MM.1S (cell line): Measurements from ENCODE around the gene PLCD4.
A peak's percentile ranks its signal among the peaks of the same experiment; 100 is the strongest.

ENCODE experiments used
- DNase-seq: peaks from one replicate; pipeline ENCODE4 v3.0.0-alpha.2; 2015
- H2AFZ ChIP-seq: fragments of 300-600 bp; sonication (generic); 2 replicates; pipeline ENCODE4 v1.6.0; 2016; ENCODE audit warnings: antibody characterized with exemption, low read length
- H3F3A ChIP-seq: fragments of 300-600 bp; sonication (generic); 2 replicates; pipeline ENCODE4 v1.6.1; 2016; ENCODE audit warnings: mild to moderate bottlenecking, antibody characterized with exemption, low read length, moderate library complexity, mixed read lengths; ENCODE audit not compliant: insufficient read depth
- H3K27ac ChIP-seq: fragments of 300-600 bp; sonication (generic); 2 replicates; pipeline ENCODE4 v1.5.1; 2016; ENCODE audit warnings: mild to moderate bottlenecking, low read length
- H3K27me3 ChIP-seq: fragments of 300-600 bp; sonication (generic); replicated peaks from 2 replicates; pipeline ENCODE4 v1.6.0; 2016; ENCODE audit warnings: low read length; ENCODE audit not compliant: insufficient read depth
- H3K36me3 ChIP-seq: fragments of 300-600 bp; sonication (generic); replicated peaks from 2 replicates; pipeline ENCODE4 v1.6.1; 2016; ENCODE audit warnings: mild to moderate bottlenecking, low read length, mixed read lengths; ENCODE audit not compliant: insufficient read depth
- H3K4me1 ChIP-seq: fragments of 300-600 bp; sonication (generic); 2 replicates; pipeline ENCODE4 v1.6.1; 2016; ENCODE audit warnings: low read length, mixed read lengths
- H3K4me2 ChIP-seq: fragments of 300-600 bp; sonication (generic); 2 replicates; pipeline ENCODE4 v1.6.0; 2016; ENCODE audit warnings: low read depth, low read length
- H3K4me3 ChIP-seq: fragments of 300-600 bp; sonication (generic); 2 replicates; pipeline ENCODE4 v1.5.1; 2016; ENCODE audit warnings: low read length, mixed read lengths
- H3K79me2 ChIP-seq: fragments of 300-600 bp; sonication (generic); 2 replicates; pipeline ENCODE4 v1.6.1; 2016; ENCODE audit warnings: mixed run types, low read length, mixed read lengths
- H3K9ac ChIP-seq: fragments of 300-600 bp; sonication (generic); 2 replicates; pipeline ENCODE4 v1.6.1; 2016; ENCODE audit warnings: low read length, mixed read lengths
- H3K9me2 ChIP-seq: fragments of 300-600 bp; sonication (generic); replicated peaks from 2 replicates; pipeline ENCODE4 v1.6.1; 2016; ENCODE audit warnings: mild to moderate bottlenecking, low read length, mixed read lengths; ENCODE audit not compliant: insufficient read depth
- H3K9me3 ChIP-seq: fragments of 300-600 bp; sonication (generic); replicated peaks from 2 replicates; pipeline ENCODE4 v1.6.1; 2016; ENCODE audit warnings: mild to moderate bottlenecking, low read length, mixed read lengths; ENCODE audit not compliant: insufficient read depth
- H4K20me1 ChIP-seq: fragments of 300-600 bp; sonication (generic); 2 replicates; pipeline ENCODE4 v1.6.1; 2016; ENCODE audit warnings: mild to moderate bottlenecking, low read length, moderate library complexity, mixed read lengths; ENCODE audit not compliant: insufficient read depth
- EZH2 ChIP-seq: fragments of 300-600 bp; sonication (generic); optimal IDR thresholded peaks from 2 replicates; pipeline ENCODE3; 2017; ENCODE audit warnings: low read depth, mild to moderate bottlenecking, antibody characterized with exemption, low read length, mixed read lengths
- EZH2phosphoT487 ChIP-seq: fragments of 300-600 bp; sonication (generic); IDR thresholded peaks from 2 replicates; pipeline ENCODE4 v1.6.1; 2018; ENCODE audit warnings: antibody characterized with exemption, low read length
- TF ChIP-seq, protein P1 (sequence below): fragments of 300-600 bp; sonication (generic); IDR thresholded peaks from 2 replicates; pipeline ENCODE4 v1.5.1; 2016; ENCODE audit warnings: antibody characterized with exemption, low read length, mixed read lengths

PLCD4 gene

DNA sequence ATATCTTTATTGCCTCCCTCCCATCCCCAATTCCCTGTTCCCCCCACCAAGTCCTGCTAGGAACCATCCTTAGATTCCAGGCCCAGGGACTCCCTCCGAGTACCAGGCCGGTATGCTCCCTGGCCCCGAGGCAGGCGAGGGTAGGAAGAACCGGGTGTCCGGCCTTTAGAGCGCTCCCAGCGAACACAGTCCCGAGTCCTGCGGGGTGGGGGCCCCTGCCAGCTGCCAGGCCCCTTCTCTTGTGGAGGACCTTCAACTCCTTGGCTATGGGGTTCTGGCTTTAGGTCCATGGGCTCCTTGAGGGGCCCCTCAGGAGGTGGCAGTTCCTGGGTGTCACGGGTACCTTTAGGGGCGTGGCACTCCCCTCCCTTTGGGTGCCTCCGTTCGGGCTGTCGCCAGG lies 56.2 kb downstream of the PLCD4 start:
- Histone ChIP-seq H3K9me2 (no peaks in the 10 kb centered on the region), H3K27me3 (no peaks in the 10 kb centered on the region), H3K9me3 (no peaks in the 10 kb centered on the region), H3K4me3 (no peak overlapping the region), H3K36me3 (0 out of 2 replicates have a peak, but pooled peaks cover 3% of the 10 kb centered on the region), H3K9ac (no peak overlapping the region), H3F3A (no peaks in the 10 kb centered on the region), H3K4me1 (peaks cover 8% of the 10 kb centered on the region; the same call in 1 of the 2 replicates), H3K4me2 (no peak overlapping the region), H3K79me2 (peaks cover 25% of the 10 kb centered on the region), H2AFZ (no peak overlapping the region), H3K27ac (no peak overlapping the region), H4K20me1 (no peaks in the 10 kb centered on the region)
- TF ChIP-seq, protein P1, sequence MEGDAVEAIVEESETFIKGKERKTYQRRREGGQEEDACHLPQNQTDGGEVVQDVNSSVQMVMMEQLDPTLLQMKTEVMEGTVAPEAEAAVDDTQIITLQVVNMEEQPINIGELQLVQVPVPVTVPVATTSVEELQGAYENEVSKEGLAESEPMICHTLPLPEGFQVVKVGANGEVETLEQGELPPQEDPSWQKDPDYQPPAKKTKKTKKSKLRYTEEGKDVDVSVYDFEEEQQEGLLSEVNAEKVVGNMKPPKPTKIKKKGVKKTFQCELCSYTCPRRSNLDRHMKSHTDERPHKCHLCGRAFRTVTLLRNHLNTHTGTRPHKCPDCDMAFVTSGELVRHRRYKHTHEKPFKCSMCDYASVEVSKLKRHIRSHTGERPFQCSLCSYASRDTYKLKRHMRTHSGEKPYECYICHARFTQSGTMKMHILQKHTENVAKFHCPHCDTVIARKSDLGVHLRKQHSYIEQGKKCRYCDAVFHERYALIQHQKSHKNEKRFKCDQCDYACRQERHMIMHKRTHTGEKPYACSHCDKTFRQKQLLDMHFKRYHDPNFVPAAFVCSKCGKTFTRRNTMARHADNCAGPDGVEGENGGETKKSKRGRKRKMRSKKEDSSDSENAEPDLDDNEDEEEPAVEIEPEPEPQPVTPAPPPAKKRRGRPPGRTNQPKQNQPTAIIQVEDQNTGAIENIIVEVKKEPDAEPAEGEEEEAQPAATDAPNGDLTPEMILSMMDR = no peak
- TF ChIP-seq EZH2 (no peak), EZH2phosphoT487 (no peak)
- no peak for DNase-seq

DNA sequence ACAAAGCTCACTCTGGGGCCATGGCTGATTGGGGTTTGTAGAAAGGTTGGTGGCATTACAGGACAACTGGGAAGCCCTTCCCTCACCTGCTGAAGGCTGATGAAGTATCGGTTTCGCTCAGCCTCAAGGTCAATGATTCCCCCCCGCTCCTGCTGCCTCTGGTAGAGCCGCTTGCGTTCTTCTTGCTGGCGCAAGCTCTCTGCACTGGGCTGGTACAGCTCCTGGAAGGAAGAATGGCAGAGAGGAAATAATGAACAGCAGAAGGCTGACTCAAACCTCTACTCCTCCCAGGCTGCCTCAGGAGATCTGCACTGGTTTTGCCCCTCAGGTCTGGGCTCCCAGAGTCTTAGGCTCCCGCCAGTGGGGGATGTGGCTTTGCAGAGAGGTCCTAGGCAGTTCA lies 57.0 kb downstream of the PLCD4 start:
- no peaks in the 10 kb centered on the region for H3K9me3 ChIP-seq
- no peak overlapping the region for H3K4me2 ChIP-seq
- H3K27ac ChIP-seq = no peak overlapping the region
- no peaks in the 10 kb centered on the region for H3K27me3 ChIP-seq
- no peak overlapping the region for H3K4me3 ChIP-seq
- 0 out of 2 replicates have a peak, but pooled peaks cover 3% of the 10 kb centered on the region for H3K36me3 ChIP-seq
- peaks cover 26% of the 10 kb centered on the region for H3K79me2 ChIP-seq
- H3F3A ChIP-seq = no peaks in the 10 kb centered on the region
- no peak overlapping the region for H3K9ac ChIP-seq
- H3K9me2 ChIP-seq = no peaks in the 10 kb centered on the region
- H4K20me1 ChIP-seq = no peaks in the 10 kb centered on the region
- no peak overlapping the region for H2AFZ ChIP-seq
- TF ChIP-seq, protein P1 = no peak
- TF ChIP-seq EZH2 = no peak
- peaks cover 8% of the 10 kb centered on the region; the same call in 1 of the 2 replicates for H3K4me1 ChIP-seq
- DNase-seq = no peak

DNA sequence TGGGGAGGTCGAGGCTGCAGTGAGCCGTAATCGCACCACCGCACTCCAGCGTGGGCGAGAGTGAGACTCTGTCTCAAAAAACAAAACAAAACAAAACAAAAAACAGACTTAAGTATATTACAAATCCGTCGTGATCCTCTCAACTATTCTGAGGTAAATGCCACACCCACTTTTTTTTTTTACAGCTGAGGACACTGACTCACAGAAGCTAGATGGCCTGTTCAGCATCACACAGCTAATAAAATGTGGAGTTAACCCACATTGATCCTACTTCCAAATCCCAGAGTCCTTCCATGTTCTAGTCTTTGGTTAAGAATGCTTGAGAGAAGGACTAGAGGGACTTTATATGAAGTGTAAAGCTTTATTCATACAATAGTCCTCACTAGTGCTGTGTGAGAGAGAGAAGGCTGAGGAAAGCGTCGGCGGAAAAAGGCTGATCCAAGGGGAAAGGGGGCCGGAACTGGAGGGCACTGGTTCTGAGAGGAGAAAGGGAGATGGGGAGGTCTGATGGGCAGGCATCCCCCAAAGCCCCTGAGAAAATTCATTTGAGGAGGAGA lies 63.5 kb downstream of the PLCD4 start:
- H3K27ac ChIP-seq = peak overlapping the region; percentile 46; the same call in 1 of the 2 replicates
- TF ChIP-seq EZH2 (no peak), EZH2phosphoT487 (no peak)
- TF ChIP-seq, protein P1 = no peak
- no peak for DNase-seq

More for the DNA sequence above, 63.5 kb downstream of the PLCD4 start:
- Histone ChIP-seq H3K79me2 (peaks cover 22% of the 10 kb centered on the region), H3K4me3 (peak overlapping the region; percentile 72), H3K4me2 (peak overlapping the region; percentile 75), H3K27me3 (no peaks in the 10 kb centered on the region), H3K4me1 (peaks cover 10% of the 10 kb centered on the region), H3K9me2 (no peaks in the 10 kb centered on the region), H3F3A (no peaks in the 10 kb centered on the region), H3K9me3 (no peaks in the 10 kb centered on the region), H4K20me1 (no peaks in the 10 kb centered on the region), H3K36me3 (no peaks in the 10 kb centered on the region), H3K9ac (peak overlapping the region; percentile 72), H2AFZ (peak overlapping the region; percentile 73)
